8988T (cell line): ENCODE data around the gene LRMDA.

Experiments
- DNase-seq: peaks from one replicate; pipeline ENCODE4 v3.0.0; 2011

LRMDA gene

DNA sequence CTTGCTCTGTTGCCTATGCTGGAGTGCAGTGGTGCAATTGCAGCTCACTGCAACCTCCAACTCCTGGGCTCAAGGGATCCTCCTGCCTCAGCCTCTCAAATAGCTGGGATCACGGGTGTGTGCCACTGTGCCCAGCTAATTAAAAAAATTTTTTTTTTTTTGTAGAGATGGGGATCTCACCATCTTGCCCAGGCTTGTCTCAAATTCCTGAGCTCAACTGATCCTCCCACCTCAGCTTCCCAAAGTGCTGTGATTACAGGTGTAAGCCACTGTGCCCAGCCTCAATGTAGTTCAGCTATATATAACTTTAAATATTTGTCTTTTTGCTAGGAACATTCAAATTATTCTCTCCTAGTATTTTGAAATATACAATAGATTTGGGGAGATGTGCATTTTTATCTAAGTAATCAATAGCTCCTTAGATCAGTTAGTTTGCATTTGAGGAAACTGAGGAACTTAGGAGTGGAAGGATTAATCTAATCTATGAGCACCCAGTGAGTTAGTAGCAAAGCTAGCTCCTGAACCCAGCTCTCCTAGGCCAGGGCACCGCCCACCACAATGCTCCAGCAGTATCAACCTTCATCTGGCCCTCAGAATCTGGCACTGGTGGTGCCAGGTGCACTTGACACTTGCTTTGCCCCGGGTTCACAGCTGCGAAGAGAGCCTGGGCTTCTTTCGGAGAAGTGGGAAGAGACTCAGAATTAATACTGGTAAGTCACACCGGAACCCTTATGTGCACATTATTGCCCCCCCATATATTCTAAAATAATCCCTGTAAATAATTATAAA, 5.9 kb upstream of the LRMDA start:
- no peak for DNase-seq

GRCh38 chr10:75426880-75427279, 4.5 kb upstream of the LRMDA start:
- no peak for DNase-seq

GRCh38 chr10:75427951-75428350, 3.5 kb upstream of the LRMDA start:
- no peak for DNase-seq

- DNase-seq = peak; percentile 57
These were observed 2.8 kb upstream of the LRMDA start for GRCh38 chr10:75428434-75429158.

DNA sequence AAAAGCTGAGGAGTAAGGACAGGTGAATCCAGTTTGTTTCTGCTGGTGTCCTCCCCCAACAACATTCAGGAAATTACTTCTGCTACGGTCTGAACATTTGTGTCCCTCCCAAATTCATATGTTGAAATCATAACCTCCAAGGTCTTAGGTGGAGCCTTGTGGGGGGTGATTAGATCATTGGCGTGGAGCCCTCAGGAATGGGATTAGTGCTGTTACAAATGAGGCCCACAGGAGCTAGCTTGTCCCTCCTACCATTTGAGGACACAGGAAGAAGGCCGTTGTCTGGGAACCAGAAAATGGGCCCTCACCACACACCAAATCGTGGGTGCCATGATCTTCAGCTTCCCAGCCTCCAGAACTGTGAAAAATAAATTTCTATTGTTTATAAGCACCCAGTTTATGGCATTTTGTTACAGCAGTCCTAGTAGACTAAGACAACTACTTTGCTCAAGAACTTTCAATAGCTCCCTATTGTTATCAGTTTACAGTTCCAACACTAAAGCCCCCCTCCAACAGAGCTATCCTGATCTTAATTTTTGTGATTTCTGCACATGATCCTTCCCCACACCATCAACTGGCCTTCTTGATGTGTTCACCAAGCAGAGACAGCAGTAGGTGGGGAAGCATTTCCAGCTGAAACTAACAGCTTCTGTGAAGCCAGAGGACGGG, 2.1 kb upstream of the LRMDA start:
- DNase-seq = no peak

DNA sequence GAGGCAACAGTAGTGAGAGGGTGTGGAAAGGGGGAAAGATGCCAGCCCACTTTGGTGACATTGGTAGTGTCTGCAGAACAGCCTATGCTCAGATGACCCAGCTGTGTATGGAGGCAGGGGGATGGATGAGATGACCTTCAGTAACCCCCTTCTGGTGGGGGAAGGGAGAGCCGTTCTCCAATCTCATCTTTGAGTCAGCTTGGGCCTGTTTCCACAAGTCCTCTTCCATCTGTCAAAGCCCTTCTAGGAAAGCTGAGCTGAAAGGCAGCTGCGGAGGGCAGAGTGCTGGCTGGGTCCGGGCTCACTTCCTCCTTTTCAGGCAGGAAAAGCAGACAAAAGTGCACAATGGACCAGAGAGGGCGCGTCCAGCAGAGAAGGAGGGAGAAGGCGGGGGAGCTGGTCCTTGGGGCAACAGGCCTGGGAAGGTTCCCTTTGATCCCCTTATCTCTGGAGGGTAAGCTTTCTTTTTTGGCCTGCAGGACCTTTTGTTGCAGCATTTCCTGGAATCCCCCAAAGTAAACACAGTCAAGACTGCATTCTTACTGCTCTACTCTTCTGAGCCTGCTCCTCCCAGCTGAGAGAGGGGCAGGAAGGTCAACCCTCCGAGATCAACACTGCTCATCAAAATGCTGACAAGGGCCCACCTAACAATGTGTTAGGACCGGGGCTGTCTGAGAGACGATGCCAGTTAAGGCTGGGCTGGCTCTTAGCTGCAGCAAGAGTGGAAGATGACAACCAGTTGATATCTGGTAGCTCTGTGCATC, 1.2 kb upstream of the LRMDA start:
- no peak for DNase-seq

- DNase-seq = no peak
These were observed 752 bp downstream of the LRMDA start for GRCh38 chr10:75432176-75432575.

- no peak for DNase-seq
These were observed 1.3 kb downstream of the LRMDA start for GRCh38 chr10:75432763-75433162.

- no peak for DNase-seq
These were observed 1.8 kb downstream of the LRMDA start for GRCh38 chr10:75433216-75433615.

GRCh38 chr10:75434291-75434690, 2.9 kb downstream of the LRMDA start:
- no peak for DNase-seq

DNA sequence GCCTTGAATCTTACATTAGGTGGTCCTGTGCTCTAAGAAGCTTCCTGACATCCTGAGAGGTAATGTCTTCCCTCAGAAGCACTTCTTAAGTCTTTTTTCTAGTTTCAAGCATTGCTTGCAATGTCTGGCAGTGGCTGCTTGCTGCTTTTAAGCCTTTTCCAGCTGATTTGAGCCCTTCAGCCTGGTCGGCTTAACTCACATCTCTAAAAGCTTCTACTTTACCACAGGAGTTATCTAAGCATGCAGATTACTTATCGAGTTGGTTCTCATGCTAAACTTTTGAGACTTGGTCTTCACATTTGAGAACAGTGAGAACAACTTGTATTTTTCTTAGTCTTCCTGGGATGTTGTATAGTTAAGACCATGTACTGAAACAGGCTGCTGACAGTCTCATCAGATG, 3.9 kb downstream of the LRMDA start:
- no peak for DNase-seq

DNA sequence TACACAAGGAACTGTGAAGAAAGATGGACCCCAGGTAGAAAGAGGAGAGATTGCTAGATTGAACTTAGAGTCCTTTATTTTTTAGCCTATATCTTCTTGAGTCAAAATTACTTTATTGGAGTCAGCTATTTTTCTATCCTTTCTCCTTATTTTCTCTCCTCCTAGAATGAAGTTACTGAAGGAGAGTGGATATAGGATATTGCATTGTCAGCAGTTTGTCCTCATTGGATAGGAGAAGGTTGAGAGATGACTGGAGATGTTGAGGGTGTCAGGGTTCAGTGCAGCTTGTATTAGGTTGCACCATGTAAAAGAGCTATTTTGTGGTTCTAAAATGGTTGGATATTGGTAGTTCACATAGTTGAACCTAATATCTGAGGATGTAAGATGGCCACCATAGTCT, 5.5 kb downstream of the LRMDA start:
- no peak for DNase-seq

DNA sequence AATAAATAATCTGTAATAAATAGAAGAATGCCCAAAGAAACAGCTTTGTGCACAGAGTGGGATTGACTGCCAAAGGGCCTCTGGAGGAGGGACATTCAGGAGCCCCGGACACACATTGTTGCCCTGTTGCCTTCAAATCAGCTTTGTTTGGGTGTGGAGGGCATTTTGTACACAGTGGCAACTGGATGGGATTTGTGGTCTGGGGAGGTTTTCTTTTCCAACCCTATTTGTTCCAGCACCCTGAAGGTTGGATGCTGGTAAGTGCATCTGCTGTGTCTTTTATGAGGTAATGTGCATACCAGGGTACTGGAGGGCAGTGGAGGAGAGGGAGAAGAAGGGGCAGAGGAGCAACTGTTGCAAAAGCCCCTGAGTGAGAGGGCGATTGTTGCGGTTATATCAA, 6.3 kb downstream of the LRMDA start:
- no peak for DNase-seq

- DNase-seq = no peak
These were observed 6.9 kb downstream of the LRMDA start for GRCh38 chr10:75438275-75438674.

GRCh38 chr10:75439811-75440210, 8.4 kb downstream of the LRMDA start:
- DNase-seq = no peak

- no peak for DNase-seq
These were observed 8.9 kb downstream of the LRMDA start for GRCh38 chr10:75440271-75440793.

DNA sequence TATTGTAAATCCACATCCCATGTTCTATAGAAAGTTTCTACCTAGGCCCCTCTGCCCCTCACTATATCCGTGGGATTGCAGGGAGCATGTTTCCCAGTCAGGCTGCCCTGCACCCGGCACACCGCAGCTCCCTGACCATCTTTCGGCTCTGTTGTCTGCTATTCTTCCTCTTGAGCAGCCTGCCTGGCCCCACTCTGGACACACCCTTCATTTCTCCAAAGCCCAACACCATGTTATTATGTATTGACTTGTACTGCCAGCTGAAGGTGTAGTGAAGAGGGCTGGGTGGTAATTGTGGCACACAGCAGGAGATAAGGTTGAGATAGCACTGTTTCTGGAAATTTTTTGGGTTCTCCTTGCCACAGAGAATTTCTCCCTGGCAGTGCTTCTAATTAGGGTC, 9.8 kb downstream of the LRMDA start:
- no peak for DNase-seq

- no peak for DNase-seq
These were observed 10.3 kb downstream of the LRMDA start for GRCh38 chr10:75441682-75442081.

DNA sequence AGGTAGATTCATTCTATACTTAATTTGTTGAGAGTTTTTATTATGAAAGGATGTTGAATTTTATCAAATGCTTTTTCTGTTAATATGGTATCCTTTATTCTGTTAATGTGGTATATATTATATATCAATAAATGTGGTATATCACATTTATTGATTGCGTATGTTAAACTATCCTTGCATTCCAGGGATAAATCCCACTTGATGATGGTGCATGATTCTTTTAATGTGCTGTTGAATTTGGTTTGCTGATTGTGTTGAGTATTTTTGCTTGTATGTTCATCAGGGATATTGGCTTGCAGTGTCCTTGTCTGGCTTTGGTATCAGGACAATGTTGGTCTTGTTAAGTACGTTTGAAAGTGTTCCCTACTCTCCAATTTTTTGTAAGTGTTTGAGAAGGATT, 11.9 kb downstream of the LRMDA start:
- no peak for DNase-seq

GRCh38 chr10:75444781-75445386, 13.5 kb downstream of the LRMDA start:
- no peak for DNase-seq

DNA sequence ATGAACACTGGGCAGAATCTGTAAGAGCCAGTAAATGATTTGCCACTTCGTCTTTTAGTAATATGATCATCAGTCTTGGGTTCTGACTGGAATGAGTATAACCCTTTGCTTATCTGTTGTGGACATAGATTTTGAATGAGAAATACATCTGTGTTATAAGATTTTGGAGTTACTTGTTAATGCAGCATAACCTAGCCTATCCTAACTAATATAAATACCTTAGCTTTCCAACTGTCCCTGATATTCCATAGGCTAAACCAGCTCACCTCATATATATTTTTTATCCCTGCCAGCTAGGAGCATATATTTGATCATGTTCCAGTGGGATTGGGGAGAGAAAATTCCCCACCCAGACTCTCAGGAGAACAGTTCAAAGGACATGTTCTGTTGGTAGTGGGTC, 15.1 kb downstream of the LRMDA start:
- no peak for DNase-seq

DNA sequence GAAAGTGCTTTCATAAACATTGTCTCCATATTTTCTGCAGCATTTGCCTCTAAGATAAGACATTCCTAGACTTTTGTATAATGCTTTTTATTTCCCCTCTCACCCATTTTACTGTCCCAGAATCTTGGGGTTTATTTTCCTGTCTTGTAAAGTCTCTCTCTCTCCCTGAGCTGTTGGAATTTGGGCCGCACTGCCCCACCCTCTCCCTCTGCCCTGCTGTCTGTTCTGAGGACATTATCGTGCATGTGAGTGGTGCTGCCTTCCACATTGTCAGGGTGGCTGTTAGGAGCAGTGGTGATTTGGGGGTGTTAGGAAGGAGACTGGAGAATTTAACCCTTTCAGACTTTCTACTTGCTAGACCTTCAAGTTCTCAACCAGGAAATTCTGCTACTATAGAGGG, 16.7 kb downstream of the LRMDA start:
- DNase-seq = no peak
